A673 (cell line): Measurements from ENCODE around the gene RHOV. TPM values are rescaled to one million over a fixed set of nuclear protein-coding genes. Genes with fewer than 3 reads are reported as not detected.

Source experiments
- BruUV-seq: library from RNA; stranded (reverse); fragments of 400-500 nt; replicated peaks from 2 replicates; lab custom pipeline; 2021; lab: Mats Ljungman, UMichigan
- CTCF ChIA-PET: fragments of 300-600 bp; sonication (Branson Sonifier 250); formaldehyde crosslinking; loops from one replicate; lab custom pipeline; 2022; ENCODE audit warnings: antibody characterized with exemption; lab: Charles Lee
- POLR2A ChIA-PET: fragments of 300-600 bp; sonication (Branson Sonifier 250); formaldehyde crosslinking; loops from one replicate; lab custom pipeline; 2022; ENCODE audit warnings: antibody characterized with exemption; ENCODE audit not compliant: low non-redundant PET; lab: Charles Lee
- DNase-seq: peaks from one replicate; pipeline ENCODE4 v3.0.0-alpha.2; 2015; ENCODE audit warnings: low spot score
- H3K27ac ChIP-seq: fragments of 200-600 bp; sonication (generic); 2 replicates; pipeline ENCODE4 v1.5.1; 2016; ENCODE audit warnings: mixed run types, low read depth, mild to moderate bottlenecking, mixed read lengths, antibody characterized with exemption, low read length; ENCODE audit not compliant: poor library complexity, severe bottlenecking
- H3K27me3 ChIP-seq: fragments of 200-600 bp; sonication (generic); replicated peaks from 2 replicates; pipeline ENCODE4 v1.6.1; 2017; ENCODE audit warnings: mixed run types, low read depth, mild to moderate bottlenecking, mixed read lengths, antibody characterized with exemption, low read length; ENCODE audit not compliant: insufficient read depth, poor library complexity
- H3K36me3 ChIP-seq: fragments of 200-600 bp; sonication (generic); 2 replicates; pipeline ENCODE4 v1.6.1; 2016; ENCODE audit warnings: mixed run types, mild to moderate bottlenecking, mixed read lengths, antibody characterized with exemption, low read length; ENCODE audit not compliant: insufficient read depth, poor library complexity, severe bottlenecking
- H3K4me1 ChIP-seq: fragments of 200-600 bp; sonication (generic); 2 replicates; pipeline ENCODE4 v1.6.1; 2017; ENCODE audit warnings: mixed run types, mild to moderate bottlenecking, mixed read lengths, antibody characterized with exemption, low read length; ENCODE audit not compliant: insufficient read depth, poor library complexity, severe bottlenecking
- H3K4me3 ChIP-seq: fragments of 200-600 bp; sonication (generic); 2 replicates; pipeline ENCODE4 v1.5.1; 2016; ENCODE audit warnings: low read depth, mixed run types, mild to moderate bottlenecking, mixed read lengths, low read length; ENCODE audit not compliant: poor library complexity, severe bottlenecking
- H3K9me3 ChIP-seq: fragments of 200-600 bp; sonication (generic); 2 replicates; pipeline ENCODE4 v1.6.1; 2016; ENCODE audit warnings: mixed run types, low read depth, mild to moderate bottlenecking, mixed read lengths, antibody characterized with exemption, low read length; ENCODE audit not compliant: poor library complexity, severe bottlenecking
- CTCF ChIP-seq: fragments of 300-800, 200-600 bp; sonication (generic); conservative IDR thresholded peaks from 2 replicates; pipeline ENCODE4 v1.5.1; 2017; ENCODE audit warnings: low read depth, mild to moderate bottlenecking, antibody characterized with exemption, low read length, moderate library complexity, mixed read lengths
- EZH2 ChIP-seq: fragments of 200-600 bp; sonication (generic); IDR thresholded peaks from 2 replicates; pipeline ENCODE4 v1.6.1; 2017; ENCODE audit warnings: borderline replicate concordance, low read depth, mild to moderate bottlenecking, mixed read lengths, antibody characterized with exemption, low read length; ENCODE audit not compliant: poor library complexity, severe bottlenecking
- intact Hi-C: fragments of 100-400 bp; cut with micrococcal nuclease; formaldehyde crosslinking; loops from one replicate; pipeline ENCODE4 v1.10.0; 2022; ENCODE audit not compliant: unreplicated experiment
- total RNA-seq: library from RNA; stranded (reverse); gene quantifications from 2 replicates; pipeline ENCODE4 v1.2.3, GENCODE V29; 2021

The RHOV gene
- total RNA-seq, 1 experiment from 2014 or later: 1.6 TPM

GRCh38 chr15:40904552-40905201 is 30.6 kb upstream of the RHOV start:
- POLR2A ChIA-PET: interaction anchor here (0.6 kb wide), 1 partner anchor 50 kb away, joined by 7 read pairs; no protein-coding TSS in a partner anchor

GRCh38 chr15:40902605-40903561 is 28.8 kb upstream of the RHOV start:
- no peaks in the 10 kb centered on the region for H3K9me3 ChIP-seq
- no peaks in the 10 kb centered on the region for H3K27me3 ChIP-seq
- no TSS peak for BruUV-seq
- H3K4me1 ChIP-seq: peaks cover 16% of the 10 kb centered on the region
- TF ChIP-seq CTCF: no peak
- no peak for TF ChIP-seq EZH2
- H3K36me3 ChIP-seq: peaks cover 25% of the 10 kb centered on the region
- no peak overlapping the region for H3K4me3 ChIP-seq
- ChIA-PET CTCF (interaction anchor here (0.6 to 2.9 kb wide), 7 partner anchors 8 to 686 kb away, joined by 3 to 12 read pairs (median 7); partner anchors contain the start of gene VPS18), POLR2A (no interaction called here)
- intact Hi-C loops: no loop called here
- H3K27ac ChIP-seq: no peak overlapping the region
- no peak for DNase-seq

More at GRCh38 chr15:40904552-40905201, 30.6 kb upstream of the RHOV start:
- H3K27ac ChIP-seq: no peak overlapping the region
- peaks cover 19% of the 10 kb centered on the region for H3K36me3 ChIP-seq
- BruUV-seq: no TSS peak
- intact Hi-C loops: loop anchor here (1.0 to 5.0 kb wide), 3 partner anchors 118 to 428 kb away; partner anchors contain the start of genes NUSAP1 and OIP5
- CTCF ChIA-PET: interaction anchor here (0.6 to 2.9 kb wide), 10 partner anchors 10 to 428 kb away, joined by 3 to 13 read pairs (median 6); partner anchors contain the start of genes NUSAP1, OIP5 and VPS18
- DNase-seq: no peak
- H3K4me1 ChIP-seq: peaks cover 16% of the 10 kb centered on the region
- H3K9me3 ChIP-seq: no peaks in the 10 kb centered on the region
- H3K27me3 ChIP-seq: no peaks in the 10 kb centered on the region
- H3K4me3 ChIP-seq: no peak overlapping the region
- no peak for TF ChIP-seq CTCF
- TF ChIP-seq EZH2: no peak

- intact Hi-C loops: no loop called here
- TF ChIP-seq CTCF (no peak), EZH2 (no peak)
- H3K27ac ChIP-seq: no peak overlapping the region
Observed at GRCh38 chr15:40901053-40901443, 27.0 kb upstream of the RHOV start.

More at GRCh38 chr15:40901053-40901443, 27.0 kb upstream of the RHOV start:
- H3K4me1 ChIP-seq: peaks cover 2% of the 10 kb centered on the region
- peaks cover 28% of the 10 kb centered on the region for H3K36me3 ChIP-seq
- no peaks in the 10 kb centered on the region for H3K27me3 ChIP-seq
- no peak for DNase-seq
- CTCF ChIA-PET: no interaction called here
- H3K4me3 ChIP-seq: no peak overlapping the region
- H3K9me3 ChIP-seq: no peaks in the 10 kb centered on the region
- POLR2A ChIA-PET: no interaction called here
- BruUV-seq: no TSS peak
